NCI-H774 (cell line): ENCODE data around the gene TNNI2.
"Not testable (repeated sequence)": the region's sequence is repeated elsewhere in the genome, so short reads cannot be mapped to it uniquely, and the experiment has no call there.

Experiments used
- DNase-seq: peaks from one replicate; lab custom pipeline; 2025; lab: John Stamatoyannopoulos, UW

Gene TNNI2

DNA sequence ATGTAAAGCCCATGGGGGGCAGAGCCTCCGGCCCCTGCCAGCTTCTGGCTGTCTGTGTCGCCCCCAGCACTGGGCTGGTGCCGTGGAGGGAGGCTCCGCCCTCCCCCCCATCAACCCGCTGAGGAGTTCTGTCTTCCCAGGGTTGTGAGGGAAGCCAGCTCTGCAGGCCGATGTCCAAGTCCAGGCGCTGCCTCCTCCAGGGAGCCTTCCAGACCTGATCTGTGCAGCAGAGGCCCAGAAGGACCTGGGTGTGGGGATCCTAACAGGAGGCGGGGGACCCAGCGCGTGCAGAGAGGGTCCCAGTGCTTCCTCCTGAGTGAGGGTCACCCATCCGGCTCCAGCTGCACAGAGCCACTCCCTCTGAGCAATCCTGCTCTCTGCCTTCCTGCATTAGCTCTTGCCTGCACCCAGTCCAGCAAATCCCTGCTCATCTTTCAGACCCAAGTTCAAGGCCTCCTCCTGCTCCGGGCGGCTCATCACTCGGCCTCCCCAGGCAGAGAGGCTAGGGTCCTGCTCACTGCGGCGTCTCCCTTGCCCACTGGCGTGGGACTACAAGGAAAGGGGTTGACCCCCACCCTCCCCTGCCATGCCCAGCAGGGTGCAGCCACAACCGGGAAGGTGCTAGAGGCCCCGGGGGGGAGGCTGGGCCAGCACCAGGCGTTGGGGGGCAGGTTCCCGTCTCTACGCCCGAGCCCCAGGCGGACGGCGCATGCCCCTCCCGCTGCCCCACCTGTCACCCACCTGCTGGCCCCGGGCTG is 36.5 kb downstream of the TNNI2 start:
- DNase-seq: no peak

DNA sequence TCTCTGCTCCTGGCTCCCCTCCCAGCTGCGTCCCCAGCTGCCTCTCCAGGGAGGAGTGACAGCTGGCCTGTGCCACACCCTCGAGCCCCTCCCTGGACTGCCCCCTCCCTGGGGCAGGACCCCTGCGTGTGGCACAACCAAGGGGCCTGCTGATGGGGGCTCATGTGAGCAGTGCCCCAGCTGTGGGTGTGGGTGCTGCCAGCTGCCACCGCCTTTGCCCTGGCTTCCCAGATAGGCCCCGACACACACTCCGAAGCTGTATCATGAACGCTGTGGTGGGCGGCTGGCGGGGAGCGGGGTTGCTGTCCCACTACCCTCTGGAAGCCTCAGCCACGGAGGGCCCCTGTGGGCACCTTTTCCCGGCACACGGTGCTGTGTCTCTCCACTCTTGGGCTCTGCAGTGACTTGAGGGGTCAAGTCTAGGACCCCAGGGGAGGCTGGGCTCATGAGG is 37.1 kb downstream of the TNNI2 start:
- DNase-seq: not testable (repeated sequence)

DNA sequence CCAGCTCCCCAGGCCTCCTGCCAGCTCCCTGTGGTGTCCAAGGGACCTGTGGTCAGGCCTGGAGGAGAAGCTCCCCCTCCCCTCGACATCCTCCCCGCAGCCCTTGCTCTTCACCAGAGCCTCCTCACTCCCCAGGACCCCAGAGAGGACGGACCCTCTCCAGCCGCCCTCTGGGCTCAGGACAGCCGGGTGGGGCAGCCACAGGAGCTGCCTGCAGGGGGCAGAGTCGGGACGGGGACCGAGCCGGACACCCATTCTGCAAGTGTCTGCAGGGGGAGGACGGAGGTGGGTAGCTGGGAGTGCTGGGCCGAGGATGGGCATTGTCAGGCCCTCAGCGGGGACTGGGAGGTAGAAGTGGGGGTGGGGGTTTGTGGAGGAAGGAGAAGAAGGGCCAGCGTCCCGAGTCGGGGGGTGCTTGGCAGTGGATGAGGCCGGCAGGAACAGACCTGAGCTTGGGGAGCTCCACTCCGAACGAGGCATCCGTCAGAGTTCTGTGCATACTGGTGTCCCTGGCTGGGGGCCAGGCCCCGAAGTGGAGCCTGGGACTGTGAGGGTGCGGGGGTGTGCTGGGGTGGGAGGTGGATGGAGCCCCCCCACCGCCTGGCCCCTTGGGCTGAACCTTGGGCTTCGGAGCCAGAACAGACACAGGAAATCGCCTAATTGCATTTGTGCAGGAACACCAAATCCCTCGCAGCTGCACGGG is 37.7 kb downstream of the TNNI2 start:
- DNase-seq: no peak

DNA sequence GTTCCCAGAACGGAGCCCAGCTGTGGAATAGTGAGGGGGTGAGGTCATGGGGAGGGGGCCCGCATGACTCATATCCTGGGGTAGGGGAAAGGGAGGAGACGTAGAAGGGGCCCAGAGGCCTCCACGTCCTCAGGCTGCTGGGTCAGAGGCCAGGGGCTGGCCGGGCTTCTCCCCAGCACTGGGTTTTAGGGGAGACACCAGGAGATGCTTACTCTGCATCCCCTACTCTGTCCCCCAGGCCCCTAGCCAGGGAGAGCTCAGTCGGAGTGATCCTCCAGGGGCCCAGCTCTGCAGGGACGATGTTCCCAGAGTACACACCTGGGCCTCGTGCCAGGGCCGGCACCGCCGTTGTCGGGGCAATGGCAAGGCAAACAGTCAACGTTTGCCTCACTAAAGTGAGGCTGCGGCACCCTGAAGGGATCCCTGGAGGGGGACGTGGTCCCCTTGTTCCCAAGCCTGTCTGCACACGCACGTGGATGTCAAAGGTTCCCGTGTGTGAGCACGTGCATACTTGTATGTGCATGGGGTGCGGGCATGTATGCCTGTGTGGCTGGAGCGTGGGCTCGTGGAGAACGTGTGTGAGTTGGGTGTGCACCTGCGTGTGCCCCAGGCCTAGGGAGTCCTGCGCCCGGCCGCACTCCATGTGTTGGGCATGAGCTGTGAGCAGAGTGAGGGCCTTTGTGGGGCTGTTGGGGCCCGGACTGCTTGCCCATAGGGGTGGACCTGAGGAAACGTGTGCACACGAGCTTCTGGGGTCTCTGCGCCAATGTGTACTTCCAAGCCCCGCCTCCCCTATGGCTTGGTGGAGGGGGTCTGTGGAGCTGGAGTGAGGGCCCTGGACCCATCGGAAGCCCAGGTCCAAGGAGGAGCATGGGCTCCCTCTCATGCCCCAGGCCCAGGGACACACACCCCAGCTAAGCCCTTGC is 38.7 kb downstream of the TNNI2 start:
- DNase-seq: no peak

DNA sequence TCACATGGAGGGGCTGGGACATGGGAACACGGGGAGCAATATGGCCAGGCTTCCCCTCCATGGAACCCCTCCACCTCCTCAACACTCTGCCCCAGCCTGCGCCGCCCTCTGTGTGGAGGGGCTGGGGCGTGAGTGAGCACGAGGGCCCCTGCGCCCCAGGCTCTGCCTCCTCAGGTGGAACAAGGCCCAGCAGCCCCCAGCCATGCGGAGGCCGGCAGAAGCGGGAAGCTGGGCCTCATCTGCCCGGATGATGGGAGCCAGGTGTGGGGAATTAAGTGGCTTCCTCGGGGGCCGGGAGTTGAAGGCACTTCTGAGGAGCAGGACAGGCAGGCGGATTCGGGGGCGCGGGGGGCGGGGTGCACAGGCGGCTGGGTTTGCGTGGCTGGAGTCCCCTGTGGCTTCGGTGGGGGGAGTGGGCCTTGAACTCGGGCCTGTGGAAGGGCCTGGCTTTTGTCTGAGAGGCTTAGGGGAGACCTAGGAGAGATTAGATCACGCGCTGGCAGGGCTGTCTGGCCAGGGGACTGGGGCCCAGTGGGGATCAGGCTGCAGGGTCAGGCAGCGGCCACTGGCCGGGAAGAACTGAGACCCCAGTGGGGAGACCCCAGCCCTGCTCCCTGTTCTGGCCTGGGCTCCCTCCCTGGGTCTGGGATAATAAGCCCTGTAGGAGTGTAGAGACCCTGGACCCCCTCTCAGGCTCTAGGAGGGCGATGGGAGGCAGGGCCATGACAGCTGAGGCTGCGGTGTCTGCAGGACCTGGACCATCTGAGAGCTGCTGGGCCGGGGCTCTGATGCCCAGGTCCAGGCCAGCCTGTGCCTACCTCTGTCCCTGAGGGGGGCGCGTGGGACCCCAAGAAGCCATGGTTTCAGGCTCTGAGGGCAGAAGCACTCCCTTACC is 39.6 kb downstream of the TNNI2 start:
- no peak for DNase-seq

DNA sequence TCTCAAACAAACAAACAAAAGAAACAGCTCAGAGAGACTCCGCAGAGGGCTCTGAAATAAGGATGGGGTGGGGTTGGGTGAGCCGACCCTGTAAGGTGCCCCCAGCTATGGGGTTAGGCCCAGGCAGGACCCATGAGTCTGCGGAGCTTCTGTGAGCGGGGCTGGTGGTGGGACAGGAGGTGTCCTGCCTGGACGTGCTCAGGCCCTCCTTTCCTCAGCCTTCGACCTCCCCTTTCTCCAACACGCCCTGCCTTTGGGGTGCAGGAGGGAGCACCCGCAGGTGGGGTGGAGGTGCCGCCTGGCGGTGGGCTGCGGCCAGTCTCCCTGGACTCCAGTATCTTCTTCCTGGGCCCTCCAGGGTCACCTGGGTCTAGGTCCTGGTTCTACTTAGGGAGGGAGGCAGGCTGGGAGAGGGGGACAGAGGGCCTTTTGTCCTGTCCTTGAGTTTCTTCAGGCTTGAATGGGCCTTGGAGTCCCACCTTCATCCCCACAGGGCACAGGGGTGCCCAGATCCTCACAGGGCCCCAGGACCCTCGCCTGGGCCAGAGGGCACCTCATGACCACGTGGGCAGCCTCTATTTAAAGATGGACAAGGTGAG is 40.7 kb downstream of the TNNI2 start:
- no peak for DNase-seq

DNA sequence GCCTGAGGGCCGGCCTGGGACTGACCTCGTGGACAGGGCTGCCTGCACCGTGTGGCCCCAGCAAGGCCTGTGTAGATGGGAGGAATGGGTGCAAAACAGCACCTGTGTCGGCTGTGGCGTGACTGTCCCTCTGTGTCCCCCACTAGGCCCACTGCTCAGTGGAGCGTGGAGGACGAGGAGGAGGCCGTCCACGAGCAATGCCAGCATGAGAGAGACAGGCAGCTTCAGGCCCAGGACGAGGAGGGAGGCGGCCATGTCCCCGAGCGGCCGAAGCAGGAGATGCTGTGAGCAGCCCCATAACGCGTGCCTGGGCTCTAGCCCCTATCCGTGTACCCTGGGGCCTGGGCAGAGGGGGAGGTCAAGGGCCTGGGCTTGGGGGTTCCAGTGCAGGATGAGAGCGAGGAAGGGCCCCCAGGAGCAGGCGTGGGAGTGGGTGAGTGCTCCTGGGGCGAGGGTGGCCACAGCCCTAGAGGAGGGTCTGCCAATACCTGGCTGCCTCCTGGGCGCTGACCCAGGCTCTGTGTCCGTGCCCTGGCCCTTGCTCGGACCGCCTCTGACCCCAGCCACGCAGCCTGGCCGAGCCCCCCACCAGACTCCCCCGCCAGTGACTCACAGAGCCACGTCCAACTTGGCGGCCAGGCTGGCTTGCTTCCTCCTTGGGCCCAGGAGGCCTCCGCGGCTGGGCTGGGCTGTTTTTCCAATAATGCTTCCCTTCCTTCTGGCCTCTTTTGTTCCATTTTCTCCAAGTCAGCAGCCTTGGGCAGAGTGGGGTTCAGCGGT is 41.4 kb downstream of the TNNI2 start:
- no peak for DNase-seq

DNA sequence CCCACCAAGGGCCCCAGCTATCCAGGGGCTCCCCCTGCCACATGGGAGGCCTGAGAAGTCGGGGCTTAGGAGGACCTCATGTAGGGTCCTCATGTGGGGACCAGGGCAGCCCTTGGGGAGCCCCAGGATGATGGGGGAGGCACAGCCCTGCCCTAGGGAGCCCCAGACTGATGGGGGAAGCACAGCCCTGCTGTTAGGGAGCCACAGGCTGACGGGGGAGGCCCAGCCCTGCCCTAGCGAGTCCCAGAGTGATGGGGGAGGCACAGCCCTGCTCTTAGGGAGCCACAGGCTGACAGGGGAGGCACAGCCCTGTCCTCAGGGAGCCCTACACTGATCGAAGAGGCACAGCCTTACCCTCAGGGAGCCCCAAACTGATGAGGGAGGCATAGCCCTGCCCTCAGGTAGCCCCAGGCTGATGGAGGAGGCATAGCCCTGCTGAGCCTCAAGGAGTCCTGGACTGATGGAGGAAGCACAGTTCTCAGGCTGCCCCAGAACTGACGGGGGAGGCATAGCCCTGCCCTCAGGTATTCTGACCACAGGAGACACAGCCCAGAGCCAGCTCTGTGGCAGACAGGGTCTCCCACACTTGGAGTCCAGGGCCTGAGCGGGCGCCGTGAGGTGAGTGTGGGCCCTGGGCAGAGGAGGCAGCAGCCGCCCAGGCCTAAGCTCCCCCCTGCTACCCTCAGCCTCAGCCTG is 42.1 kb downstream of the TNNI2 start:
- DNase-seq: no peak

DNA sequence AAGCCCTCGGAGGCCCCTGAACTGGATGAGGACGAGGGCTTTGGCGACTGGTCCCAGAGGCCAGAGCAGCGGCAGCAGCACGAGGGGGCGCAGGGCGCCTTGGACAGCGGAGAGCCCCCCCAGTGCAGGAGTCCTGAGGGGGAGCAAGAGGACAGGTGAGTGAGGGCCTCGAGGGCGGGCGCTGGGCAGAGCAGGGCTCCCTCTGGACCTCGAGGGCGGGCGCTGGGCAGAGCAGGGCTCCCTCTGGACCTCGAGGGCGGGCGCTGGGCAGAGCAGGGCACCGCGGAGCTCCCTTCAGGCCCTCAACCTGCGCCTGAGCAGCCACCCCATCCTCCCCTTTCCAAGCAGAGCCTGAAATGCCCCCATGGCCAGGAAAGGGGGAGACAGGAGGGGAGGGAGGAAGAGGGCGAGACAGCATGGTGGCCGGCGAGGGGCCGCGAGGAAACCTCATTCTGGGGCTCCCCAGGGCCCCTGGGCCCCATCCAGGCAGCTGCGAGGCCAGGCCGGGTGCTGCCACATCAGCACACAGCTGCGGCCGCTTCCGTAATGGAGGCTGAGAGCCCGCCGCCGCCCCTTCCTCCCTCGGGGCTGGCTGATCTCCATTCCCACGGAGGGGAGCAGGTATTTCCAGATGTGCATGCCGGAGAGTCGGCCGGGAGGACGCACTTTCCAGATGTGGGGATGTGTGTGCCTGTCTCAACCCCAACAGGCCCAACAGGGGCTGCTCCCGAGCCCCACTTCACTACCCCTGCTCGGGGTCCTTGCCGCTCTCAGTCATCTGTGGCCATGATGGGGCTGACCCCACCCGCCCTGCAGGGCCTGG is 42.9 kb downstream of the TNNI2 start:
- no peak for DNase-seq

DNA sequence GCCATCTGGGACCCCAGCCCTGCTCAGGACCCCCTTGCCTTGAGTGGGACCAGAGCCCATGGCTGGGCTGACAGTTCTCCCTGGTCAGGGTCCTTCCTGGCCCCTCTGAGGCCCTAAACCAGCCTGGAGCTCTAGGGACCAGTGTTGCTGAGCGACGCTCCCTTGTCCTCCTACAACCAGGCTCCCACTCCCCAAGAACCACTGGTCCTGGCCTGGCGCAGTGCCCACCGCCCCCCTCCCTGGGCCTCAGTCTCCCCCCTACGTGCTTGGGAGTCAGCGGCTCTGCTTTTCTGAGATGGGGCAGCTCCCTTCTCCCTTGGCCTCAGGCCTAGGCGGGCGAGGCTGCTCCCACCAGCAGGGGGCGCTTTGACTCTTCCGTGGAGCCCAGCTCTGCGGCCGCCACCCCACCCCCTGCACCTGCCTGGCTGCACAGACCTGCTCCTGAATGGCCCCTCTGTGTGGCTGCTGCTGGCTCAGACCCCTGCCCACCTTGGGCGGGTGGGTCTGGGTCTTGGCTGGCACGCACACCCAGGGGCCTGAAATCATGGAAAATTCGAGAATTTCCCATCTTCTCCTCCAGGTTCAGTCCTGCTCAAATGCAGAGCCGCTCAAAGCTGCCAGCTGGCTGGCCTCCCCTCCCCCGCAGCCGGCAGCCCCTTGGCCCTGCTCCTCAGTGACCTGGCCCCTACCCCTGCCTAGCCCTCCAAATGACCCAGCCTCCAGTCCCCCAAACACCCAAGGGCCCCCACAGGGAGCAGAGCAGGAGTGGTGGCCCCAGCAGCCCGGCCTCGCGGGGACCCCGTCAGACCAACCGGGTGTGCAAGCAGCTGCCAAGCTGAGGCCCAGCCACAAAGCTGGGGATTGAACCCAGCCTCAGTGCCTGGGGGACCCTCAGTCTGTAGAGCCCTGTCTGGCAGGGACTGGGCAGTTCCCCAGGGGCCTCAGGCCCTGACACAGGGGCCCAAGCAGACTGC is 43.8 kb downstream of the TNNI2 start:
- peak; percentile 44 for DNase-seq

DNA sequence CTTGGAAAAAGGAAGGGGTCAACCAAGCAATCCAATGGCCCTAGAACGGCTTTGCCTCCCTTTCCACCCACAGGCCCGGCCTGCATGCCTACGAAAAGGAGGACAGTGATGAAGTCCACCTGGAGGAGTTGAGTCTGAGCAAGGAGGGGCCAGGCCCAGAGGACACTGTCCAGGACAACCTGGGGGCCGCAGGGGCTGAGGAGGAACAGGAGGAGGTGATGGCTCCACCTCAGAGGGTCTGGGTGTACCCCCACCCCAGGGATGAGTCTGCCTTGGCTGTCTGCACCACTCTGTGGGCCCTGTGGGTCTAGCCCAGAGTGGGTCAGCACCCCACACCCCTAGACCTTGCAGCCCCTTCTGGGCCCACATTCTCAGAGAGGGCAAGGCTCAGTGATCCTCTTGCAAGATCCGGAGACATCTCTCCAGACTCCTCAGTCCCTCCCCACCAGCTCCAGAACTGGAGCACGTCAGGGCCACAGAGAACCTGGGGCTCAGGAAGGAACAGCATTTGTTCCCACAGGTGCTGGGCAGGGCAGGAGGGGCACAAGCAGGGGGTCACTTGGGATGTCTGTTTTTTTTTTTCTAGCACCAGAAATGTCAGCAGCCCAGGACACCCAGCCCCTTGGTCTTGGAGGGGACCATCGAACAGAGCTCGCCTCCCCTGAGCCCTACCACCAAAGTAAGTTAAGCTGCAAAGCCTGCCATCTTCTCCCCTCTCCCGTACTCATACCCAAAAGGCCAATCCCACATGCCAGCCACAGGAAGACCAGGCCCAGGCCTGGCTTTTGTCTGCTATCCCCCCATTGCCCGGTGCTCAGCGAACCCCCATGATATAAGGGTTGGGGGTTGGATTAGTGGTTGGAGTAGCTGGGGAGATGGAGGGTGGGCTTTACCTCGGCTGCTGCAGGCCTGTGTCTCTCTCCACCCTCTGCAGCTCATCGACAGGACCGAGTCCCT is 44.8 kb downstream of the TNNI2 start:
- DNase-seq: no peak

DNA sequence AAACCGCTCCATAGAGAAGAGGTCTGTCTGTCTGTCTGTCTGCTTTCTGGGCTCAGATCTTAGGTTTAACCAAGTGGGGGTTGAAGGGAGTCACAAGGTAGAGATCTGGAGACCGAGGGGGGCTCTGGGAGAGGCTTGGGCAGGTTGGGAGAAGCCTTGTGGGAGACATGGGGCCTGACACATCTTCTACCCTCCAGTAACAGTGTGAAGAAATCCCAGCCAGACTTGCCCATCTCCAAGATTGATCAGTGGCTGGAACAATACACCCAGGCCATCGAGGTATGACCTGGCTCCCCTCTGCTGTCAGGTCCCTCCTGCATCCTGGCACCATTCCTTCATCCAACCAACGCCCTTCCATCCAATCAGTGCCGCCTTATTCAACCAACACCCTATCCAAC is 45.5 kb downstream of the TNNI2 start:
- DNase-seq: no peak

DNA sequence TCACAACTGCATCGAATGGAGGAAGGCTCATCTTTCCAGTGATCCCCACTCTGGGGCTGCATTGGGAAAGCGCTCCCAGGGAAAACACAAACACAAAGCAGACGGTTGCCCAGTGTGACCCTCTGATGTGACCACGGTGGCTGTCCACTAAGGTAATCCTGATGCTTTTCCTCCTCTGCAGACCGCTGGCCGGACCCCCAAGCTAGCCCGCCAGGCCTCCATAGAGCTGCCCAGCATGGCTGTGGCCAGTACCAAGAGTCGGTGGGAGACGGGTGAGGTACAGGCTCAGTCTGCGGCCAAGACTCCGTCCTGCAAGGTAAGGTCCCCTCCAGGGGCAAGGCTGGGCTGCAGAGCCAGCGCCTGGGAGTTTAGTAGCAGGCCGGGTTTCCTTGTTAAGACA is 47.8 kb downstream of the TNNI2 start:
- not testable (repeated sequence) for DNase-seq

DNA sequence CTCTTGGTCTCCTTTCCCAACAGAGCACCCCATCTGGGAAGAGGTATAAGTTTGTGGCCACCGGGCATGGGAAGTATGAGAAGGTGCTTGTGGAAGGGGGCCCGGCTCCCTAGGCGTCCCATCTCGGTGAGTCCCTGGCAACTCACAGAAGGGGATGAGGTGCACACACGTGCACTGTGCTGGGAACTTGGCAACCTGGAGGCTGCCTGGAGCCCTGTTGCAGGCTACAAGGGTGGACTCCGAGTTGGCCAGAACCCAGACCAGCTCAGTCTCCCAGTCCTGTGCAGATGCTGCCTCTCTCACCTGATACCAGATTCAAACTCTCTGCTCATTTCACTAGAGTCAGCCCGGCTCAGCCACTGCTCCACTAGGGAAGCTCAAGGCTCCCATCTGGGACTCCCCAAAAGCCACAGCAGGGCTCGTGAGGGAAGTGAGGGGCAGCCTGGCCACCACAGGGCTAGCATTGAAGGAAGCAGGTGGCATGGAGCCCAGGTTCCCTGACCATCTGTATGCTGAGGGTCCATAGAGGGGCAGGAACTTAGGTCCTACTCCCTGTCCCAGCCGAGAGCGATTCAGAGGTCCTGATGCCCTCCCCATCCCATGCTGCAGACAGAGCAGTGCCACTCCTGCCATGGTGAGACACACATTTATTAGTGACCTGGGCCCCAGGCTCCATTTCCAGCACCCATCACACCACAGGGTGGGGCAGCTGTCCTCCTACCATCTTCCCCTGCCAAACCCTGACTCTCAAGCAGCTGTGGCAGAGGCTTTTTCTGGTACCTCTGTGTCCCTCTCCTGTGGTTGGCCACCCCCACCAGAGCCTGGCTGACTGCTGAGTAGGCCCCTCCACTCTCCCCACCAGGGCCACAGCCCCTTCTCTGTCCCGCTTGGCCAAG is 48.9 kb downstream of the TNNI2 start:
- DNase-seq: no peak

DNA sequence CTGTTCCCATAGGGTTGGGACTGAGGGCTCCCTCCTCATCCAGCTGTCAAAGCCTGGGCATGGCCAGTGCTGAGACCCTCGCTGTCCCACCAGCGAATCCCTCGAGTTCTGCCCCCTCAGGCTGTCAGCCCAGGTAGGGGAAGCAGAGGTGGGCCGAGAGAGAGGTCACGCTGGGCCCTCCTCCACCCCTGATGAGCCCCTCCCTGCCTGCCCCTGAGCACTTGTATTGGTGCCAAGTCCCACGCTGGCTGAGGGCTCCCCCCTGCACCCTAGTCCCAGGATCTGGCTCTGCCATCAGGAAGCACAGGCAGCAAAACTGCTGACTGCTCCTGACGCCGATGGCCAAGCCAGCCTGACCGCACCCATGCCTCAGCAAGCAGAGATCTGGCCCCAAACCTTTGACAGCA is 49.6 kb downstream of the TNNI2 start:
- no peak for DNase-seq
